IMR-90 (cell line): ENCODE data around the gene ESRRG. TPM values are rescaled to one million over a fixed set of nuclear protein-coding genes. Genes with fewer than 3 reads are reported as not detected.

ENCODE experiments used
- ATAC-seq: fragments of 200-7000 bp; cut with Tn5 transposase; 2 replicates; pipeline ENCODE4 v1.9.1; 2020; ENCODE audit warnings: low read depth, mild to moderate bottlenecking, moderate library complexity
- BruUV-seq: library from RNA; stranded (reverse); fragments of 400-500 nt; replicated peaks from 2 replicates; lab custom pipeline; 2021; lab: Mats Ljungman, UMichigan
- CTCF ChIA-PET: fragments of 300-600 bp; formaldehyde crosslinking; extraction: SDS; loops from one replicate; lab custom pipeline; 2021; ENCODE audit warnings: antibody characterized with exemption; lab: Yijun Ruan, JAX
- POLR2A ChIA-PET: fragments of 300-600 bp; sonication (Branson Sonifier 250); formaldehyde crosslinking; loops from one replicate; lab custom pipeline; 2022; ENCODE audit warnings: antibody characterized with exemption; ENCODE audit not compliant: unreplicated experiment; lab: Charles Lee
- DNase-seq: peaks from one replicate; pipeline ENCODE4 v3.0.0; 2013
- H2AFZ ChIP-seq: replicated peaks from 2 replicates; pipeline ENCODE3; 2013; ENCODE audit warnings: low read length, mild to moderate bottlenecking; ENCODE audit not compliant: poor library complexity
- H2AK5ac ChIP-seq: 2 replicates; pipeline ENCODE4 v1.6.1; 2013; ENCODE audit warnings: low read depth, low read length, inconsistent platforms
- H2AK9ac ChIP-seq: replicated peaks from 2 replicates; pipeline ENCODE3; 2013; ENCODE audit warnings: mild to moderate bottlenecking, low read depth, low read length, moderate library complexity; ENCODE audit not compliant: poor library complexity
- H2BK120ac ChIP-seq: 2 replicates; pipeline ENCODE4 v1.6.1; 2013; ENCODE audit warnings: low read depth, low read length, inconsistent platforms
- H2BK15ac ChIP-seq: 3 replicates; pipeline ENCODE4 v1.6.1; 2013; ENCODE audit warnings: low read depth, low read length, inconsistent platforms
- H2BK20ac ChIP-seq: 2 replicates; pipeline ENCODE4 v1.6.1; 2013; ENCODE audit warnings: low read depth, mild to moderate bottlenecking, inconsistent platforms, low read length, moderate library complexity
- H2BK5ac ChIP-seq: 2 replicates; pipeline ENCODE4 v1.6.1; 2013; ENCODE audit warnings: mild to moderate bottlenecking, low read depth, low read length, inconsistent platforms; ENCODE audit not compliant: poor library complexity, severe bottlenecking
- H3K14ac ChIP-seq: replicated peaks from 2 replicates; pipeline ENCODE4 v1.6.1; 2013; ENCODE audit warnings: low read depth, low read length, inconsistent platforms
- H3K18ac ChIP-seq: 2 replicates; pipeline ENCODE4 v1.6.1; 2013; ENCODE audit warnings: low read depth, low read length, control low read depth
- H3K23ac ChIP-seq: 2 replicates; pipeline ENCODE4 v1.6.1; 2013; ENCODE audit warnings: low read depth, low read length, inconsistent platforms
- H3K27ac ChIP-seq: 2 replicates; pipeline ENCODE4 v1.5.1; 2013; ENCODE audit warnings: mild to moderate bottlenecking, control low read depth, low read length; ENCODE audit not compliant: insufficient read depth
- H3K27me3 ChIP-seq: 2 replicates; pipeline ENCODE4 v1.6.1; 2013; ENCODE audit warnings: low read length; ENCODE audit not compliant: control insufficient read depth, insufficient read depth
- H3K36me3 ChIP-seq: 2 replicates; pipeline ENCODE4 v1.6.1; 2013; ENCODE audit warnings: low read length, mixed read lengths; ENCODE audit not compliant: control insufficient read depth, insufficient read depth
- H3K4ac ChIP-seq: 2 replicates; pipeline ENCODE4 v1.6.1; 2013; ENCODE audit warnings: low read depth, low read length, inconsistent platforms
- H3K4me1 ChIP-seq: 2 replicates; pipeline ENCODE4 v1.6.1; 2013; ENCODE audit warnings: low read length, mixed read lengths; ENCODE audit not compliant: control insufficient read depth, insufficient read depth
- H3K4me2 ChIP-seq: 2 replicates; pipeline ENCODE4 v1.6.1; 2013; ENCODE audit warnings: low read depth, mild to moderate bottlenecking, control low read depth, low read length, moderate library complexity
- H3K4me3 ChIP-seq: 2 replicates; pipeline ENCODE4 v1.5.1; 2013; ENCODE audit warnings: low read depth, mild to moderate bottlenecking, control low read depth, low read length, moderate library complexity; ENCODE audit not compliant: insufficient read depth
- H3K56ac ChIP-seq: 2 replicates; pipeline ENCODE4 v1.6.1; 2013; ENCODE audit warnings: low read length, inconsistent platforms; ENCODE audit not compliant: insufficient read depth; ENCODE audit errors: extremely low read depth
- H3K79me1 ChIP-seq, 2 experiments: 2 replicates each; pipeline ENCODE4 v1.6.1; 2013; ENCODE audit warnings: low read length in 2 of 2, inconsistent platforms in 1 of 2, low read depth in 1 of 2
- H3K9ac ChIP-seq: 2 replicates; pipeline ENCODE4 v1.6.1; 2013; ENCODE audit warnings: low read depth, low read length, control low read depth
- H3K9me1 ChIP-seq: 2 replicates; pipeline ENCODE4 v1.6.1; 2013; ENCODE audit warnings: low read length, inconsistent platforms; ENCODE audit not compliant: insufficient read depth
- H3K9me3 ChIP-seq: 2 replicates; pipeline ENCODE4 v1.6.1; 2013; ENCODE audit warnings: low read length; ENCODE audit not compliant: control insufficient read depth, insufficient read depth
- H4K20me1 ChIP-seq: 2 replicates; pipeline ENCODE4 v1.6.1; 2013; ENCODE audit warnings: low read length, inconsistent platforms; ENCODE audit not compliant: insufficient read depth
- H4K5ac ChIP-seq: 2 replicates; pipeline ENCODE4 v1.6.1; 2013; ENCODE audit warnings: mild to moderate bottlenecking, low read depth, low read length, control low read depth
- H4K8ac ChIP-seq, 2 experiments: 2 replicates each; pipeline ENCODE4 v1.6.1; 2013; ENCODE audit warnings: low read depth in 2 of 2, low read length in 2 of 2, control low read depth in 1 of 2, inconsistent platforms in 1 of 2
- H4K91ac ChIP-seq: 2 replicates; pipeline ENCODE4 v1.6.1; 2013; ENCODE audit warnings: low read depth, low read length, inconsistent platforms; ENCODE audit not compliant: insufficient read depth
- BHLHE40 ChIP-seq: fragments of 150-350 bp; IDR thresholded peaks from 2 replicates; pipeline ENCODE4 v1.6.1; 2016; ENCODE audit warnings: mild to moderate bottlenecking, low read depth, low read length
- CEBPB ChIP-seq: IDR thresholded peaks from 2 replicates; pipeline ENCODE4 v1.6.1; 2012; ENCODE audit warnings: low read depth, low read length, improper control_type of control experiment
- CHD1 ChIP-seq: IDR thresholded peaks from 2 replicates; pipeline ENCODE4 v1.6.1; 2012; ENCODE audit warnings: low read depth, low read length, improper control_type of control experiment
- FOS ChIP-seq: fragments of 150-350 bp; IDR thresholded peaks from 2 replicates; pipeline ENCODE4 v1.6.1; 2016; ENCODE audit warnings: low read depth, low read length
- MAFK ChIP-seq: IDR thresholded peaks from 2 replicates; pipeline ENCODE4 v1.6.1; 2012; ENCODE audit warnings: low read depth, low read length, improper control_type of control experiment
- MAZ ChIP-seq: IDR thresholded peaks from 2 replicates; pipeline ENCODE4 v1.6.1; 2012; ENCODE audit warnings: low read depth, mild to moderate bottlenecking, low read length, improper control_type of control experiment, moderate library complexity, borderline replicate concordance
- MXI1 ChIP-seq: IDR thresholded peaks from 2 replicates; pipeline ENCODE4 v1.6.1; 2012; ENCODE audit warnings: low read depth, mild to moderate bottlenecking, low read length, moderate library complexity, borderline replicate concordance
- NFE2L2 ChIP-seq: fragments of 150-350 bp; IDR thresholded peaks from 2 replicates; pipeline ENCODE4 v1.6.1; 2016; ENCODE audit warnings: low read depth, mild to moderate bottlenecking, low read length
- POLR2A ChIP-seq: IDR thresholded peaks from 2 replicates; pipeline ENCODE4 v1.6.1; 2012; ENCODE audit warnings: mild to moderate bottlenecking, low read depth, low read length
- RAD21 ChIP-seq: IDR thresholded peaks from 2 replicates; pipeline ENCODE4 v1.6.1; 2012; ENCODE audit warnings: low read length, improper control_type of control experiment
- RCOR1 ChIP-seq: IDR thresholded peaks from 2 replicates; pipeline ENCODE4 v1.6.1; 2012; ENCODE audit warnings: mild to moderate bottlenecking, low read length, improper control_type of control experiment; ENCODE audit not compliant: insufficient replicate concordance
- RFX5 ChIP-seq: IDR thresholded peaks from 2 replicates; pipeline ENCODE4 v1.8.0; 2012; ENCODE audit warnings: low read depth, mild to moderate bottlenecking, low read length, moderate library complexity
- SMC3 ChIP-seq: fragments of 150-350 bp; IDR thresholded peaks from 2 replicates; pipeline ENCODE4 v1.6.1; 2016; ENCODE audit warnings: low read depth, mild to moderate bottlenecking, antibody characterized with exemption, low read length, moderate library complexity
- WGBS, 2 experiments: methylation state at CpG; one replicate each; pipeline versions ENCODE4 v1.1.5 to v1.1.7; 2013; ENCODE audit warnings: missing lambda C conversion rate in 2 of 2; ENCODE audit not compliant: insufficient read length in 1 of 2; ENCODE audit errors: extremely low coverage in 2 of 2; 5-methylcytosine and 5-hydroxymethylcytosine counted together
- dilution Hi-C: fragments of 300-500 bp; cut with HindIII; formaldehyde crosslinking; loops from one replicate; pipeline ENCODE4 v1.14.3; 2018; ENCODE audit warnings: low sequenced_read_pairs; ENCODE audit not compliant: unreplicated experiment
- in situ Hi-C: fragments of 300-500 bp; cut with MboI; formaldehyde crosslinking; loops from 3 replicates; pipeline ENCODE4 v1.14.3; 2019; ENCODE audit warnings: low sequenced_read_pairs, inconsistent platforms, mixed read lengths
- intact Hi-C: fragments of 100-400 bp; cut with micrococcal nuclease; formaldehyde crosslinking; loops from 2 replicates; pipeline ENCODE4 v1.10.0; 2022
- polyA plus RNA-seq, 3 experiments: library from polyadenylated mRNA; depleted of rRNA; stranded (reverse); fragments of >200 nt; gene quantifications; 2 replicates each; pipeline ENCODE4 v1.2.3, GENCODE V29; 2012; ENCODE audit warnings: low replicate concordance in 1 of 3
- total RNA-seq: library from RNA; depleted of rRNA; stranded (reverse); fragments of >200 nt; gene quantifications from 2 replicates; pipeline ENCODE4 v1.2.3, GENCODE V29; 2012
- TF ChIP-seq, protein P1 (sequence below): fragments of 150-350 bp; IDR thresholded peaks from 2 replicates; pipeline ENCODE4 v1.6.1; 2016; ENCODE audit warnings: low read depth, mild to moderate bottlenecking, low read length, moderate library complexity, borderline replicate concordance
- TF ChIP-seq, protein P2 (sequence below): conservative IDR thresholded peaks from 2 replicates; pipeline ENCODE4 v1.5.1; 2012; ENCODE audit warnings: mild to moderate bottlenecking, low read depth, low read length, improper control_type of control experiment
- TF ChIP-seq, protein P3 (sequence below): fragments of 150-350 bp; IDR thresholded peaks from 2 replicates; pipeline ENCODE4 v1.6.1; 2017; ENCODE audit warnings: mild to moderate bottlenecking, antibody characterized with exemption, low read length, low read depth

ESRRG gene
- total and polyA plus RNA-seq, 2 of the 4 experiments (the other 2 are of a cell fraction) = 0.17 to 0.54 TPM

DNA sequence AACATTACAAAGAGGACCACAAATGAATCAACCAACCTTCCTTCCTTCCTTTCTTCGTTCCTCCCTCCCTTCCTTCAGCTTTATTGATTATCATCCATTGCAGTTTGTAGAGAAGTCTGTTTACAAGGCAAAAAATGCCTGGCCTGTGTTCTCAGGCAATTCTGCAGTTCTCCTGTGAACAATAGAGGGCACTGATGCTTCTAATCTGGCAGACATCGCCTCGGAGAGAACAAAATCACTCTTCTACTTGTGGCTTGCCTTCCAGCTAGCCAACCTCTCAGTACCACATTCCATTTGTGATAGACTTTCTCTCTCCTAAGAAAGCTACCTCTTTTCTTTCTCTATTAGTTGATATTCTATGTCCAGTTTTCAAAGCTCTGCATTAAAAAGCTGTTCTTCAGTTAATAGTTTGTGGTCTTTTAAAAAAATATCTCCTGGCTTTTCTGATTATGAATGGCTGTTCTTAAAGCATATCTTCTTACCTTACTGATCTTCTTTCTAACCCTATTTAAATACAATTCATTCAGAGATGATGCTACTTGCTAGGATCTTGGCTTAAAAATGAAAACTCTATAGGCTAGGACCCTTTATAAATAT, 26.9 kb upstream of the ESRRG start:
- peak; percentile 69 for DNase-seq
- BruUV-seq = no TSS peak
- Histone ChIP-seq H3K4ac (no peak overlapping the region), H3K4me1 (no peaks in the 10 kb centered on the region), H3K79me1 (no peaks in the 10 kb centered on the region), H2AK5ac (no peak overlapping the region), H2BK15ac (no peak overlapping the region), H4K91ac (no peak overlapping the region), H3K27me3 (no peaks in the 10 kb centered on the region), H4K5ac (no peak overlapping the region), H2BK120ac (no peak overlapping the region), H3K4me2 (no peak overlapping the region), H2BK20ac (no peak overlapping the region), H3K18ac (no peak overlapping the region), H3K56ac (no peak overlapping the region), H3K23ac (no peak overlapping the region), H4K20me1 (no peaks in the 10 kb centered on the region), H2AFZ (no peak overlapping the region), H2BK5ac (no peak overlapping the region), H3K4me3 (no peak overlapping the region), H3K9ac (no peak overlapping the region), H3K14ac (no peak overlapping the region), H3K27ac (no peak overlapping the region), H3K36me3 (no peaks in the 10 kb centered on the region), H3K9me3 (no peaks in the 10 kb centered on the region), H4K8ac (no peak overlapping the region), H2AK9ac (no peak overlapping the region), H3K9me1 (no peaks in the 10 kb centered on the region)
- ATAC-seq = peak; percentile 90
- intact Hi-C loops (loop anchor here (1.0 to 10.0 kb wide), 6 partner anchors 337 to 1422 kb away; no protein-coding TSS in a partner anchor), dilution Hi-C loops (no loop called here), in situ Hi-C loops (loop anchor here (25.0 kb wide), 1 partner anchor 912 kb away; no protein-coding TSS in a partner anchor)
- POLR2A ChIA-PET = no interaction called here
- WGBS, 2 experiments = no CpG with 5 or more reads among the region's 3 CpGs
- TF ChIP-seq, protein P1, sequence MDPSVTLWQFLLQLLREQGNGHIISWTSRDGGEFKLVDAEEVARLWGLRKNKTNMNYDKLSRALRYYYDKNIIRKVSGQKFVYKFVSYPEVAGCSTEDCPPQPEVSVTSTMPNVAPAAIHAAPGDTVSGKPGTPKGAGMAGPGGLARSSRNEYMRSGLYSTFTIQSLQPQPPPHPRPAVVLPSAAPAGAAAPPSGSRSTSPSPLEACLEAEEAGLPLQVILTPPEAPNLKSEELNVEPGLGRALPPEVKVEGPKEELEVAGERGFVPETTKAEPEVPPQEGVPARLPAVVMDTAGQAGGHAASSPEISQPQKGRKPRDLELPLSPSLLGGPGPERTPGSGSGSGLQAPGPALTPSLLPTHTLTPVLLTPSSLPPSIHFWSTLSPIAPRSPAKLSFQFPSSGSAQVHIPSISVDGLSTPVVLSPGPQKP = no peak
- TF ChIP-seq, protein P2, sequence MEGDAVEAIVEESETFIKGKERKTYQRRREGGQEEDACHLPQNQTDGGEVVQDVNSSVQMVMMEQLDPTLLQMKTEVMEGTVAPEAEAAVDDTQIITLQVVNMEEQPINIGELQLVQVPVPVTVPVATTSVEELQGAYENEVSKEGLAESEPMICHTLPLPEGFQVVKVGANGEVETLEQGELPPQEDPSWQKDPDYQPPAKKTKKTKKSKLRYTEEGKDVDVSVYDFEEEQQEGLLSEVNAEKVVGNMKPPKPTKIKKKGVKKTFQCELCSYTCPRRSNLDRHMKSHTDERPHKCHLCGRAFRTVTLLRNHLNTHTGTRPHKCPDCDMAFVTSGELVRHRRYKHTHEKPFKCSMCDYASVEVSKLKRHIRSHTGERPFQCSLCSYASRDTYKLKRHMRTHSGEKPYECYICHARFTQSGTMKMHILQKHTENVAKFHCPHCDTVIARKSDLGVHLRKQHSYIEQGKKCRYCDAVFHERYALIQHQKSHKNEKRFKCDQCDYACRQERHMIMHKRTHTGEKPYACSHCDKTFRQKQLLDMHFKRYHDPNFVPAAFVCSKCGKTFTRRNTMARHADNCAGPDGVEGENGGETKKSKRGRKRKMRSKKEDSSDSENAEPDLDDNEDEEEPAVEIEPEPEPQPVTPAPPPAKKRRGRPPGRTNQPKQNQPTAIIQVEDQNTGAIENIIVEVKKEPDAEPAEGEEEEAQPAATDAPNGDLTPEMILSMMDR = peak; percentile 83
- TF ChIP-seq MXI1 (no peak), FOS (no peak), MAZ (no peak), BHLHE40 (no peak), MAFK (no peak), NFE2L2 (no peak), POLR2A (no peak), SMC3 (peak; percentile 80), CHD1 (no peak), RAD21 (peak; percentile 88), CEBPB (no peak), RFX5 (no peak), RCOR1 (no peak)
- TF ChIP-seq, protein P3, sequence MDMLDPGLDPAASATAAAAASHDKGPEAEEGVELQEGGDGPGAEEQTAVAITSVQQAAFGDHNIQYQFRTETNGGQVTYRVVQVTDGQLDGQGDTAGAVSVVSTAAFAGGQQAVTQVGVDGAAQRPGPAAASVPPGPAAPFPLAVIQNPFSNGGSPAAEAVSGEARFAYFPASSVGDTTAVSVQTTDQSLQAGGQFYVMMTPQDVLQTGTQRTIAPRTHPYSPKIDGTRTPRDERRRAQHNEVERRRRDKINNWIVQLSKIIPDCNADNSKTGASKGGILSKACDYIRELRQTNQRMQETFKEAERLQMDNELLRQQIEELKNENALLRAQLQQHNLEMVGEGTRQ = no peak
- CTCF ChIA-PET = interaction anchor here (0.6 to 1.4 kb wide), 23 partner anchors 9 to 1791 kb away, joined by 3 to 8 read pairs (median 3); no protein-coding TSS in a partner anchor
